ENCODE data around the gene MEDAG.

MEDAG gene

DNA sequence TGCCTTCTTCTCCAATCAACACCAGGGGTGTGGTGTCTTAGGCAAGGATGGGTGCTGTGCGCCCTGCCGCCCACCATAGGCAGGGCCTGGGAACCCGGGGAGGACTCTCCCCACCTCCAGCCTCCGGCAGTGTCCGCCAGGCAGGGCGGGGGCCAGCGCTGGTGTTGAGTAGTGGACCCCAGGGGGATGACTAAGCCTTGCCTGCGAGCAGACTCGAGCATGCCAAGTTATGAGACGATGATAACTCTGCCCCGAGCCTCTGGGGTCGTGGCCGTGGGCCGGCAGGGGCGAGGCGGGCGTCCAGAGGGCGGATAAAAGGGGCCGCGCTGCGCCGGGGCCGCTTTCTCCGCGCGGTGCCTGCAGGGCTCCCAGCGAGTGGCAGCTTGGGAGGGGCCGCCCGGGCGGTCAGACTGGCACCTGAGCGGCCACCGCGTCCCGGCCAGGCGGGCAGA lies at the start of gene MEDAG:
TSS of gene MEDAG (plus strand) at position 340 of the 452 bp plus-strand sequence. CDS start 245 bp downstream, outside the sequence.
- DNase-seq (ENCODE audit: low read depth in 2 of 3, low spot score in 2 of 3): no peak

DNA sequence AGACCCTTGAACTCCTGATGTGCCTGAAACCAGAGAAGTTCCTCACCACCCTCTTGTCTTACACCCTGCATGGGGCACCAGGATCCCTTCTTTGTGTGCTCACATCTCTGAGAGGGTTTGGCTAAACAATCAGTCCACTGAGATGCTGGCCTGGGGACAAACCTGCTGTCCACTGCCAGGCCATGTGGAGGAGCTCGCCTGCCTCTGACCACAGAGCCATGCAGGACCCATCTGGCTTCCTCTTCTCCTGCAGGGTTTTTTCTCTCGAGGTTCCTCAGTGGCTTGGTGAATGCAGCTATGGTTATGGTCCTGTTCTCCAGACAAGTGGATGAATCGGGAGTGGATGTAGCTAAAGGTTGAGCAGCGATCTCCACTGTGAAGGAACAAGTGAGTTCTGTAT lies 49.1 kb upstream of the MEDAG start:
- no peak for DNase-seq (ENCODE audit: low read depth in 2 of 3, low spot score in 2 of 3)

DNA sequence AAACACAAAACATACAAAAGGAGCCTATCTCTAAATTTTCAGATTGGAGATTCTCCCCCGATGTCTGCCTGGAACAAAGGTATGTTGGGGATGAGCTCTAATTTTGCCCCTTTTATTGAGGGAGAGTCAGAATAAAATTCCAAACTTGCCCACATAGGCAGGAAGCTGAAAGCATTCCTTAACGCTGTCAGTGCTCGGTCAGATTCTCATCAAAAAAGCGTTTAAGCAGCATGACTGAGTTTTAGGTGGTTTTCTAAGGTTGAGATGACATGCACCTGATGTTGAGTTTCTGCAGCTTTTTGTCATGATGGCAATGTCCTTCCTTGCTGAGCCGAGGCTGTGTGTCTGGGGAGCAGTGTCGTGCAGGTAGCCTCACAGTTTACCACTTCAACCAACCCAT lies 48.4 kb upstream of the MEDAG start:
- DNase-seq (ENCODE audit: low read depth in 2 of 3, low spot score in 2 of 3): no peak

DNA sequence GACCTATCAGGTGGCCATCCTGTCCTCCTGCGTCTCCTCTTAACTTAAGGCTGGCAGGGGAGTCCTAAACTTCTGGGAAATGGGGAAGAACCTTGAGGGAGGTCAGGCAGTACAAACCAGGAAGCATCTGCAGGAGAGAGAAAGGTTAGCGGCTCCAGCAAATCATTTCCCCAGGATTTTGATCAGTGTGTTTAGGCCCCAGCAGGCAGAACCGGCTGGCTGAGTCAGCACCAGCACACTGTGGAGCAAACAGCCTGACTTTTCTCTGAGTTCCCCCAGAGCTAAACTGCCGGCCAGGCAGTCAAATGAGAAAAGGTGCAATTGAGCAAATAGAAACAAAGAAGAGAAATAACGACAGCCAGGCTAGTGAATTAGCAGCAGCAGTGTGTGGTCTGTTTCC lies 46.7 kb upstream of the MEDAG start:
- no peak for DNase-seq (ENCODE audit: low read depth in 2 of 3, low spot score in 2 of 3)

DNA sequence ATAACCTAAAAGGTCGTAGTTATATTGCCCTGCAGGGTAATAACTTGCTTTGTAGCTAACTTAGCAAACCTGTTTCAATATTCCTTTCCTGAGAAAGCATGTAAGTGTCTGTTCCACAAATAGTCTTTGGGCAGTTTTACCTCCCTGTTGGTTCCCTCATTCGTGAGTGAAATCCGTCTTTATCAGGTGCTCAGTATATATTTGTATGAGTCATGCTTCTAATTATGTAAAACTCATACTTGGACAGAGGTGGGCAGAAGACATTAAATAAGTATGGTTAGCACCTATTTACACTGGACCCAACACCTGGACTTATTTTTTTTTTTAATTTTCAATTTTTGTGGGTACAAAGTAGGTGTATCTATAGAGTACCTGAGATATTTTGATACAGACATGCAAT lies 44.9 kb upstream of the MEDAG start:
- no peak for DNase-seq (ENCODE audit: low read depth in 2 of 3, low spot score in 2 of 3)

DNA sequence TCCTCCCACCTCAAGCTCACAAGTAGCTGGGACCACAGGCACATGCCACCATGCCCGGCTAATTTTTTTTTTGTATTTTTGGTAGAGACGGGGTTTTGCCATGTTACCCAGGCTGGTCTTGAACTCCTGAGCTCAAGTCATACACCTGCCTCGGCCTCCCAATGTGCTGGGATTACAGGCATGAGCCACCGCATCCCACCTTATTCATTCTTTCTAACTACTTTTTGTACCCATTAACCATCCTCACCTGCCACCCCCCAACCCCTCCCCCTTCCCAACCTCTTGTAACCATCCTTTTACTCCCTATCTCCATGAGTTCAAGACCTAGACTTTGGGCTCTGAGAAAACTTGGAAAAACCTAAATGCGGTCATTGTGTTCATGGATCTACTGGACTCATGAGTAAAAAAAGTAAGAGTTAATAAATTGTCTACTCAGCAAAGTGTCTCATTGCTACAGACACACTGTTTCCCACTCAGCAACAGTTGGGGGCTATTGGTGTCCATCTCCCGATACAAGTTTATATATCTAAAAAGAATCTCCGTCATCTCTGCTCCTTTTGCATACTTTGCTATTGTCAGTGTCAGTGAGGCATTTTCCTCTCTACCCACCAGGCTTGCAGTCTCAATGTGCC lies 44.1 kb upstream of the MEDAG start:
- DNase-seq (ENCODE audit: low read depth in 2 of 3, low spot score in 2 of 3): no peak

DNA sequence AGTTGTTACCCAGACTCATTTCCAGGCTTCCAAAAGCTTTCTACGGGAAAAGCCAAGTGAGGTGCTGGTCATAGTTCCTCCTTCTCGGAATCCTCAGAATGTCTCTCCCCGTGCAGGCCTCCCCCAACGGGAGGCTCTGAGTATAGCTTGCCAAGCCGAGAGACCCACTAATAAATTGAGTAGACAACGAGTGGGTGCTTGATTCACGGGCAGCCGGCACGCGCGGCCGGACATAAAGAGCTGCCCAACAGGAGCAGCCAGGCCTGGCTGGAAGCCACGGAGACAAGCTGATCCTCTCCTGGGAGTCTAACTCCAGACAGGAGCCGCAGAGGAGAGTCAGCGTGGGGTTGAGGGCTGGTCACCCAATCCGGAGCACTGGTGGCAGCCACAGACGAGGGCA lies 43.4 kb upstream of the MEDAG start:
- DNase-seq (ENCODE audit: low read depth in 2 of 3, low spot score in 2 of 3): no peak

DNA sequence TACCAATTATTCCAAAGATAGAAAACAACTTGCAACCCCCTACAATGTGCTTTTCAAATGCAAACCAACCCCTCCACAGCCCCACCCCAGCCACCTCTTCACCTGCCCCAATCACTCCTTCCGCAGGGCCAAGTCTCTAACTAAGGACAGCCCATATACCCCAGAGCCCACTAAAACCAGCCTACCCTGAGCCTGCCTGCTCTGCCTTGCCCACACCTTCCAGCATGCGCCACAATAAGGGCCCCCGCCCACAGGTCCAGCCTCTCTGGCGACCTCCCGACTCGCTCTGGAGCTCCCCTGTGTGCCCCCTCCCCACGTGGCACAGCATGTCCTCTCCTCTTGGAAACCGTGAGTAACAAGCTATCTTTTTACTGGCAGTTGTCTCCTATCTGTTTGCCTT lies 42.8 kb upstream of the MEDAG start:
- no peak for DNase-seq (ENCODE audit: low read depth in 2 of 3, low spot score in 2 of 3)

DNA sequence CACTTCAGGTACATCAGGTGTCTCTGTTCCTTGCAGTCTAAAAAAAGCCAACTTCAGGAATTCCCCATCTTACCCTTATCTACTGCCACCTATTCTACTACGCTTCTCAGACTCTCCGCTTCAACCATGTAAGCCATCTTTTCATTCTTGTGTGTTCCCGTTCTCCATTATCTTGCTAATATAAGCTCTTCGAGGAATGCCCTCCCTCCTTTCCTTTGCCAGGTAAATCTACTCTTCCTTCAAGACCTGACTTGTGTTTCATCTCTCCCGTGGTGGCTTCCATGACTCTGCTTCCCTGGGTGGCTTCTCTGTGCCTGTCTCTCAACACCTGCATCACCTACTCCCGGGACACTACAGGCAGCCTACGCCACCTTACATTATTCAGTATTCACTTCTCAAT lies 42.3 kb upstream of the MEDAG start:
- DNase-seq (ENCODE audit: low read depth in 2 of 3, low spot score in 2 of 3): no peak

DNA sequence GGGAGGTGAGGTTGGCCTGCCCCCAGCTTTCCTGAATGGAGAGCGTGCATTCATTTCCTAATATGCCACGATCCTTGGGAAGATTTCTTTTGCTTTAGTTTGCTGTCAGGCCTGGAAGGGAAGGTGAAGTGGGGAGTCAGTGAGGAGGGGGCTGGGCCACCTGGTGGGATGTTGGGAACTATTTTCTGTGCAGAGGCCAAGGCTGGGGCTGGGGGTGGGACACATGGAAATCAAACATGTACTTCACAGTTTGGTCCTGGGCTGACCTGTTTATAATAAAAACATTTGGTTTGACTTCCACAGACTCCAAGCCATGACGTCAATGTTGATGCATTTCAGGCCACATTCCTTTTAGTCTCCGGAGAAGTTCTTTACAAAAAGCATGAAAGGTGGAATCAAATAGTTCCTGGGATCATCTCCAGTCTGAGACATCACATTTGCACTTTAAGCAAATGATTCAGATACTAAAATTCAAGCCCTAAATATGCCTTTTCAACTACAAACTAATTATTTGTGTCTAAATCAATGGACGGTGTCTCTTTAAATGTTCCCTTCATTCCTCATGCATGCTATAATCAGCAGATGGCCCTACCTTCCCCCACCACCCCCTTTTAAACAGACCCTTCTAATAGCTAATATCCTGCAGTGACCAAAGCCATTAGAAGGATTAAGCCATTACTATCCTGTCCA lies 41.5 kb upstream of the MEDAG start:
- no peak for DNase-seq (ENCODE audit: low read depth in 2 of 3, low spot score in 2 of 3)

DNA sequence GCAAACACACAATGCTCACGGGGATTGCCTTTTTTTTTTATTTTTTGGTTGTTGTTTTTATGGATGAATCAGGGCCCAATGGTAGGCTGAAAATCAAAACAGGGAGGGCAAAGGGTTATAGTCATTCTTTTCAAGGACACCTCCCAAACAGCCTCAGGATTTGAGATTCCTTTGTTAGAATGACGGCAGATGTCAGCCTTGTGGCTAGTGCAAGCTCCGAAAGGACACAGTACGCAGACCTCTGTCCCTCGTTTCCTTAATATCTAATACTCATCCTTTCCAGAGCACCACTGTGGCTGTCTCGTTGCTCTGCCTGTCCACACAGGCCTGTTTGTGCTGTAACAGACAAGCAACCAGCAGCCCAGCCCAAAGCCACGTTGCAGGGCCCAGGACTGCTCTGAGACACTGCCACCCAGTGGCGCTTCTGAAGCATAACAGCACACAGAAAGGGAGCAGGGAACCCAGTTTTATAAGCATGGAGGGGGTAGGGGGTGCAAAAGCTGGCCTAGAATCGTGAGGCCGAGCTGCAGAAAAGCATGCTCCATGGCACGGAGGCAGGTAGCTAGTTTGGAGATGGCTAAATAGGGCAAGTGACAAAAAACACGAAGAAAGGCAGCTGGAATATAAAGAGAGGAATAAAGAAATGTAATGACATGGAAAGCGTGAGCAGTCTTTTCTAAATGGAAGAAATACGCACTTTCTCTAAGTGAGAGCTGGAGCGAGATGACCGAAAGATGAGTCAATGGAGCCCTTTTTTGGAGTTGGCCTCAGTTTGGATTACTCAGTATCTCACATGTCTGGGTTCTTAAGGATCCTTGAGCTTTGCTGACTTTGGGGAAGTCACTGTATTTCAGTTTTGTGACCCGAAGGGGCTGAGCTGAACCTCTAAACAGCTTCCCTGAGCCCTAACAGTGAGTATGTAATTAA lies 40.7 kb upstream of the MEDAG start:
- peak in 1 of 3 experiments; percentile 27 for DNase-seq (ENCODE audit: low read depth in 2 of 3, low spot score in 2 of 3)

DNA sequence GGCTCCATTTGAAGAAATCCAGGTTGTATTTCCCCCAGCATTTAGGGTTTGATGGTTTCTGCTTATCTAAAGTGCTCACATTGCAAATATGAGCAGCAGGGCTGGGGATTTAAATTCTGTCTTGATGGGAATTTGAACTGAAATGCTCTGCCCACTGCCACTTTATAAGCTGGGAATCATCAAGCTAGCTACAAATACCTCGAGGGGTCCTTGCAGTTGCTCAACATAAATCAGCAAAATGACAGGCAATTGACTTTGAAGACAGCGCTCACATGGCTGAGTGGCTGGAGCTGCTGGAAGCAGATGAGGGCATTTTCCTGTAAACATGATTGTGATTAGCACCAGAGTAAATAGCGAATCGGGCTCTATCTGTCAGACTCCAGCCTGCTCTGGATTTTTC lies 39.4 kb upstream of the MEDAG start:
- no peak for DNase-seq (ENCODE audit: low read depth in 2 of 3, low spot score in 2 of 3)

DNA sequence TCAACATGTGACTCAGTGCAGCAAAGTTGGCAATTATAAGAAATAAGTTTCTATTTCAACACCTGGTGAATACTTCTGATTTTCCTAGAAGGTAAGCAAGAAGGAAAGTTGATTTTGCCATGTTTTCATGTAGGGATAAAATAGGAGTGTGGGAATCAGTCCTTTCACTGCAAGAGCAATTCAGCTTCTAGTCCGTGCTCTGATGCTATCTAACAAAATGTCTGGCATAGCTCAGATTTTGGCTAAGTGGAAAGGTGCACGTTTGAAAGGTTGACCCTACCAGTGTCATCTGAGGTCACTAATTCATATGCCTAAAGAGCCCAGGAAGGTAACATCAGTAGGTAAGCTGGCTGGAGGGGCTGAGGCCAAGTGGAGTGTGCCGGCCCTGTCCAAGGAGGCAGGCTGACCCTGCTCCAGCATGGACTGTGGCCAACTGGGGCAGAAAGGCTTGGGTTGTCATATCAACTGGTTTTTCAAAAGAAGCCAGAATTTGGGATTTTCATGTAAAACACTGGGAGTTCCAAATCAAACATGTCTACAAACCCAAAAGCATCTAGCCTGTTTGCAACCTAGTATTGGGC lies 38.9 kb upstream of the MEDAG start:
- DNase-seq (ENCODE audit: low read depth in 2 of 3, low spot score in 2 of 3): no peak

DNA sequence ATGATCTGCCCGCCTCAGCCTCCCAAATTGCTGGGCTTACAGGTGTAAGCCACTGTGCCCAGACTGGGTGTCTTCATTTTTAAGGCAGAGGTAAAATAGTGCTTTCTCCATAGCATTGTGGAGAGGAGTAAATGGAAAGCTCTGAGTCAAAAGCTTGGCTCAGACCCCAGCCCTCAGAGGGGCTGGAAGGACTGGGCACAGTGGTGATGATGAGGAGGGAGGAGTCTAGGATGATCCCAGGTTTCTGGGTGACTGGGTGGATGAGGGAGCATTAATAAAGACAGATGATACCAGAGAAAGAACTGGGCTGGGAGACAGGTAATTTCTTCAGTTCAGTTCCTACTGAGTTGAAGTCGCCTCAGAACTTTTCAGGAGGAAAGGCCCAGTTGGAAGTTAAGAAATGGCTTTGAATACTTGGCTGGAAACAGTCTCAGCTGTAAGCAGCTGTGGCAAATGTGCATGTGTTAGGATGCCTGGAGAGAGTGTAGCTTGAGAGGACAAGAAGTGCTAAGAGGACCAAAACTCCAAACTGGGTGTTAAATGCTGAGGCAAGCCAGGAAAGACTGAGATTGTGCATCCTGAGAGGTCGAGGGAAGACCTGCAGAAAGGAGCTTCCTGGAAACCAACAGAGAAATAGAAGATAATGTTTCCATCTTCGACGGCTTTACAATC lies 37.1 kb upstream of the MEDAG start:
- no peak for DNase-seq (ENCODE audit: low read depth in 2 of 3, low spot score in 2 of 3)

DNA sequence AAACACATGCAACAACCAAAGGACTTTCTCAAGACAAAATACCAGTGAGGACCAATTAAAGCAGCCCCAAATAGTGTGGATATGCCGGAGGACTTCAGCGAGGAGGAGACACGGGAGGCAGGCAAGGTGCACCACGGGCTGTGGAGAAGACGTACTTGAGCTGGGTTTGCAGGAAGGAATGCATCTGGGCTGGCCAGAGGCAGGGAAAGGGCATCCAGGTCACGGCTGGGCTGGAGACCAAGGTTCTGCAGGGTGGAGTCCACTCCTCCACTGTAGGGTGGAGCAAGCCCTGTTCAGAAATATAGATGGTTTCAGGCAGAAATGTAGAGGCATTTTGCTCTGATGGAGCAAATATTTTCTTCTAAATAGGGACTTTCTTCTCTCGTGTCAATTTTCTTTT lies 36.6 kb upstream of the MEDAG start:
- no peak for DNase-seq (ENCODE audit: low read depth in 2 of 3, low spot score in 2 of 3)

DNA sequence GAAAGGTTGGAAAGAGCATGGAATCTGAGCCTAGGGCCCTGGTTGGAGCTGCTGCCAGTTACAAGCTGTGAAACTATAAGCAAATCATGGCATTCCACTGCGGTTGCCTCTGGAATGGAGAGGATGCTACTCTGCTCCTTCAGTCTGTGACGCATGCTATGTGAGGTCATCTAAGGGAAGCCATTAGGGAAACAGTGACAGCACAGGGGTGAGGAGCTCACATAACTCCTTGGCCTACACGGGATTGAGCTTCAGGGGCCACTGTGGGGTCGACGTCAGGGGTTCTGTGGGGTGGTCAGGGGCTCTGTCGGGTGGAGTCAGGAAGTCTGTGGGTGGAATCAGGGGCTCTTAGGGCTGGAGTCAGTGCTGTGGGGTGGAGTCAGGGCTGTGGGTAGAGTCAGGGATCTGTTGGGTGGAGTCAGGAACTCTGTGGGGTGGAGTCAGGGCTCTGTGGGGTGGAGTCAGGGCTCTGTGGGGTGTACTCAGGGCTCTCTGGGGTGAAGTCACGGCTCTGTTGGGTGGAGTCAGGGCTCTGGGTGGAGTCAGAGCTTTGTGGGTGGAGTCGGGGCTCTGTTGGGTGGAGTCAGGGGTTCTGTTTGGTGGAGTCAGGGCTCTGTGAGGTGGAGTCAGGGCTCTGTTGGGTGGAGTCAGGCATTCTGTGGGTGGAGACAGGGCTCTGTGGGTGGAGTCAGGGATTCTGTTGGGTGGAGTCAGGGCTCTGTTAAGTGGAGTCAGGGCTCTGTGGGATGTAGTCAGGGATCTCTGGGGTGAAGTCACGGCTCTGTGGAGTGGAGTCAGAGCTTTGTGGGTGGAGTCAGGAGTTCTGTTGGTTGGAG lies 35.8 kb upstream of the MEDAG start:
- no peak for DNase-seq (ENCODE audit: low read depth in 2 of 3, low spot score in 2 of 3)

DNA sequence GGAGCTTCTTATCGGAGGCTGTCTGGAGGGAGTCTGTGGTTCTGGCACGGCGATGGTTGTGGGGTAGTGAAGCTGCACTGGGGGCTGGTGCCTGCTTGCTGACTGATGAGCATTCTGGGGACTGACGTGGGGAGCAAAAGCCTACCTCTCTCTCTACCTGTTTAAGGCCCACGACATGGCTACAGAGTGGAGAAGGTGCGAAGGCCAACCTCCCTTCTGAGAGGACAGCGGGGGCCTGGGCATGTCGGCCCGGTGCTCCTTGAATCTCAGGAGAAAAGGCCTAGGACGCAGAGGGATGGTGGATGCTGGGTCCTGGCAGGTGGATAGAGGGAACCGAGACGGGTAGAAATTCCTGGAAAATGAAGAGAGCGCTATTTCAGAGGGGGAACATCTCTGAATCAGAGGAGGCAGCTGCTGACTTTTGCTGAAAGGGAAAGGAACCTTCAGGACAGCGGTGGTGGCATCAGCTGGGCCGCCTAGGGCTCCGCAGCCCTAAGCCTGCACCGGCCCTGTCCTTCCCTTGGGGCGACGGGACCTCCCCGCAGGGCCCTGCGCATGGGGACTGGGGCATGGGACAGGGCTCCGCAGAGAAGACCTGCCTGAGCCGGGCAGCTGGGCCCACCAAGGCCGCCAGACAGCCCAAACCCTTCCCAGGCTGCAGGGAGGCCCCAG lies 35.0 kb upstream of the MEDAG start:
- DNase-seq (ENCODE audit: low read depth in 2 of 3, low spot score in 2 of 3): no peak

DNA sequence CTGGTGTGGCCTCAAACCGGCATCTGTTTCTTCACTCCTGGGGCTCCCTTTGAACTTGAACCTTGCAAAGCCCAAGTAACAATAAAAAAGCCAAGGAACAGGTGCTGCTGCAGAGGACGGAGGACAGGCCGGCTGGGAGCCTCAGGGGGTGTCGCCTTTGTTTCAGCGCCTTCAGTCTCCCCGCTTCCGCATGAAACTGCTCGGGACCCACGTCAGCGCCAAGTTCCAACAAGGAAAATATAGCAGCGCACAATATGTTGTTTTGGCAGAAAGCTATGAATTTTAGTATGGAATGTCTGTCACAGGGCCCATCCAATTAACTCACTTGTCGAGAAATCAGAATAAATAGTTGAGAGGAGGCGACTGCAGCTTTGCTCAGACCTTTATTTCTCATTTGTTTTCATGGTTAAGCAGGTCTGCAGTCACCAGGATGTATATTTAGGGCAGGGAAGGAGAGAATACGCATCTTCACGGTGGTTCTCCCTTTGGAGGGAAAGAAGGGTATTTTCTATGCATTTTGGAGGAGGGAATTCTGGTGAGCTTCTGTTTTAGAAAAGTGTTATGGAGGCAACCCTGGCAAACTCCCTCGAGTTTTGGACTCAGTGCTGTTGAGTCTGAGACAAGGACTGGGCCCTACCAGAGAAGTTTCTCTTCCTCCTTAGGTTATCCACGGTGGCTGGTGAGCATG lies 34.3 kb upstream of the MEDAG start:
- DNase-seq (ENCODE audit: low read depth in 2 of 3, low spot score in 2 of 3): no peak

DNA sequence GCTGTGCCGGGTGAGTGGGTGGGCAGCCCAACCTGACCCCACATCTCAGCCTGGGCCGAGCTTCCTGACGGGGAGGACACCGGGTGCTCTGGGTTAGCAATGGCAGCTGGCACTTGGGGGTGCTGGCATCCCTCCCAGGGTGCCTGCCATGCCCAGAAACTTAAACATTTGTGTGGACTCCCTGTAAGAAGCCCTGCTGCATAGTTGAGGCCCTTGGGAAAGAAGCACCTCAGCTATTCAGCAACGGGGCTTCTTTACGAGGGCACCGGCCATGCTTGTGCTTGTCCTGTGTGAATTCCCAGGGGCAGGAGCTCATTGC lies 33.8 kb upstream of the MEDAG start:
- no peak for DNase-seq (ENCODE audit: low read depth in 2 of 3, low spot score in 2 of 3)
